K562 (cell line): ENCODE measurements around the gene AGFG2. TPM values are rescaled to one million over a fixed set of nuclear protein-coding genes. Genes with fewer than 3 reads are reported as not detected.

Experiments
- GABPA ChIP-seq: fragments of 200-800 bp; sonication (Bioruptor generic); conservative IDR thresholded peaks from 2 replicates; pipeline ENCODE4 v1.6.1; 2016; ENCODE audit warnings: low read depth, missing genetic modification characterization, missing compliant biosample characterization
- HLTF ChIP-seq: fragments of 450-650 bp; IDR thresholded peaks from 2 replicates; pipeline ENCODE4 v1.6.1; 2016
- KDM4B ChIP-seq, 2 experiments: fragments of 450-650 bp in 1 of 2; sonication (generic) in 1 of 2; IDR thresholded peaks; 2 replicates each; pipeline ENCODE4 v1.6.1; 2016 to 2017; ENCODE audit warnings: borderline replicate concordance in 2 of 2, antibody characterized with exemption in 1 of 2, low read depth in 1 of 2, mild to moderate bottlenecking in 1 of 2
- MNT ChIP-seq, 2 experiments: fragments of 450-650 bp; conservative IDR thresholded peaks; 2 replicates each; pipeline ENCODE4 v1.6.1; 2017; ENCODE audit warnings: mild to moderate bottlenecking in 2 of 2, moderate library complexity in 2 of 2
- NELFE ChIP-seq: IDR thresholded peaks from 2 replicates; pipeline ENCODE4 v1.6.1; 2011; ENCODE audit warnings: mild to moderate bottlenecking; ENCODE audit not compliant: insufficient read depth, insufficient read length
- NONO ChIP-seq, 2 experiments: fragments of 200-400 bp in 1 of 2; fragments of 450-650 bp in 1 of 2; formaldehyde crosslinking in 1 of 2; IDR thresholded peaks; 2 replicates each; pipeline ENCODE4 v1.6.1; 2017; ENCODE audit warnings: low read depth in 2 of 2, mild to moderate bottlenecking in 2 of 2, moderate library complexity in 2 of 2, low read length in 1 of 2
- PCBP2 ChIP-seq: fragments of 200-400 bp; formaldehyde crosslinking; IDR thresholded peaks from 2 replicates; pipeline ENCODE4 v1.6.1; 2018; ENCODE audit warnings: low read length, low read depth, mild to moderate bottlenecking, moderate library complexity; ENCODE audit not compliant: poor library complexity, severe bottlenecking
- SPI1 ChIP-seq: IDR thresholded peaks from 2 replicates; pipeline ENCODE4 v1.6.1; 2011; ENCODE audit warnings: low read depth, low read length, control low read depth, borderline replicate concordance
- TRIM28 ChIP-seq: fragments of 450-650 bp; IDR thresholded peaks from 2 replicates; pipeline ENCODE4 v1.6.1; 2017
- ZNF224 ChIP-seq: sonication (generic); formaldehyde crosslinking; IDR thresholded peaks from 2 replicates; pipeline ENCODE4 v1.8.0; 2022; ENCODE audit warnings: mild to moderate bottlenecking, missing genetic modification reagents
- ZNF395 ChIP-seq: fragments of 200-800 bp; sonication (Bioruptor generic); IDR thresholded peaks from 2 replicates; pipeline ENCODE4 v1.6.1; 2017; ENCODE audit warnings: missing genetic modification characterization, missing compliant biosample characterization
- ZNF407 ChIP-seq: fragments of 450-650 bp; IDR thresholded peaks from 2 replicates; pipeline ENCODE4 v1.6.1; 2016; ENCODE audit warnings: low read depth
- polyA plus RNA-seq, 8 experiments: library from polyadenylated mRNA; depleted of rRNA in 4 of 8; stranded (reverse) in 5 of 8; unstranded in 3 of 8; fragments of >200 nt; fragmentation: Nextera tagmentation in 2 of 8; fragmentation: Illumina TruSeq in 1 of 8; extraction: Ambion mirVana in 2 of 8; extraction: Trizol in 1 of 8; gene quantifications; 2 replicates each; pipeline versions ENCODE4 v1.2.1 to v1.2.3, GENCODE V29; 2011 to 2014; ENCODE audit warnings: inconsistent platforms in 1 of 8, missing spikeins in 1 of 8
- total RNA-seq, 7 experiments: library from RNA; depleted of rRNA in 6 of 7; stranded (reverse); fragments of >200 nt in 6 of 7; fragmentation: Illumina TruSeq in 2 of 7; extraction: Trizol in 2 of 7; gene quantifications; 2 replicates each; pipeline versions ENCODE4 v1.2.1 to v1.2.3, GENCODE V29; 2011 to 2021; ENCODE audit warnings: low replicate concordance in 1 of 7

AGFG2 gene
- total and polyA plus RNA-seq, 9 of the 15 experiments (the other 6 are each of a cell fraction or from before 2014, with no cell fraction given) = 0.31 to 23.1 (median 6.5) TPM

- TF ChIP-seq ZNF395 (CRISPR knock-in tag) (no peak), NELFE (peak; percentile 69), ZNF224 (CRISPR knock-in tag) (no peak), MNT (conservative IDR thresholded peaks at IDR 0.05) (peak; percentile 54 to 85; a peak in 3 of 4 replicates), PCBP2 (peak; percentile 65), ZNF407 (peak; percentile 100), NONO (IDR thresholded peaks at IDR 0.05; ENCODE audit: low read depth in 2 of 2, low read length in 1 of 2) (peak; percentile 92 to 99), GABPA (tag) (peak; percentile 76), TRIM28 (no peak), KDM4B (IDR thresholded peaks at IDR 0.05; ENCODE audit: borderline replicate concordance in 2 of 2, low read depth in 1 of 2) (peak in 1 of 2 experiments; percentile 89; a peak in 2 of 4 replicates), HLTF (no peak), SPI1 (no peak)
Observed at GRCh38 chr7:100585511-100586265, 46.7 kb downstream of the AGFG2 start, which contains the start of gene LRCH4 (continued).
